GM10266 (cell line): Measurements from ENCODE around the gene TLE2.

Experiments used
- DNase-seq: peaks from one replicate; pipeline ENCODE4 v3.0.0; 2012; ENCODE audit errors: extremely low spot score
- TF ChIP-seq, protein P1 (sequence below): IDR thresholded peaks from 2 replicates; pipeline ENCODE4 v1.5.1; 2012; ENCODE audit warnings: mild to moderate bottlenecking, low read depth; ENCODE audit not compliant: control insufficient read depth, insufficient read depth; ENCODE audit errors: missing control alignments

The TLE2 gene

DNA sequence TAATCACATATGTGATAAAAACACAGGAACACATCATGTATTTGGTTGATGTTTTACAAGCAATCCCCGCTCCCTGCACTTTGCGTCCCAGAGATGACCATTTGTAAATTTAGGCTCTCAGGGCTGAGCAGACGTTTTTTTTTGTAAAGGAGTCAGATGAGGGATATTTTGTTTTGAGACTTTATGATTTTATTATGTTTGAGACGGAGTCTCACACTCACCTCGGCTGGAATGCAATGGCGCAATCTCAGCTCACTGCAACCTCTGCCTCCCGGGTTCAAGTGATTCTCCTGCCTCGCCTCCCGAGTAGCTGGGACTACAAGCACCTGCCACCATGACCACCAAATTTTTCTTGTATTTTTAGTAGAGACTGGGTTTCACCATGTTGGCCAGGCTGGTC, 50.3 kb downstream of the TLE2 start:
- DNase-seq = no peak
- TF ChIP-seq, protein P1, sequence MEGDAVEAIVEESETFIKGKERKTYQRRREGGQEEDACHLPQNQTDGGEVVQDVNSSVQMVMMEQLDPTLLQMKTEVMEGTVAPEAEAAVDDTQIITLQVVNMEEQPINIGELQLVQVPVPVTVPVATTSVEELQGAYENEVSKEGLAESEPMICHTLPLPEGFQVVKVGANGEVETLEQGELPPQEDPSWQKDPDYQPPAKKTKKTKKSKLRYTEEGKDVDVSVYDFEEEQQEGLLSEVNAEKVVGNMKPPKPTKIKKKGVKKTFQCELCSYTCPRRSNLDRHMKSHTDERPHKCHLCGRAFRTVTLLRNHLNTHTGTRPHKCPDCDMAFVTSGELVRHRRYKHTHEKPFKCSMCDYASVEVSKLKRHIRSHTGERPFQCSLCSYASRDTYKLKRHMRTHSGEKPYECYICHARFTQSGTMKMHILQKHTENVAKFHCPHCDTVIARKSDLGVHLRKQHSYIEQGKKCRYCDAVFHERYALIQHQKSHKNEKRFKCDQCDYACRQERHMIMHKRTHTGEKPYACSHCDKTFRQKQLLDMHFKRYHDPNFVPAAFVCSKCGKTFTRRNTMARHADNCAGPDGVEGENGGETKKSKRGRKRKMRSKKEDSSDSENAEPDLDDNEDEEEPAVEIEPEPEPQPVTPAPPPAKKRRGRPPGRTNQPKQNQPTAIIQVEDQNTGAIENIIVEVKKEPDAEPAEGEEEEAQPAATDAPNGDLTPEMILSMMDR = no peak

DNA sequence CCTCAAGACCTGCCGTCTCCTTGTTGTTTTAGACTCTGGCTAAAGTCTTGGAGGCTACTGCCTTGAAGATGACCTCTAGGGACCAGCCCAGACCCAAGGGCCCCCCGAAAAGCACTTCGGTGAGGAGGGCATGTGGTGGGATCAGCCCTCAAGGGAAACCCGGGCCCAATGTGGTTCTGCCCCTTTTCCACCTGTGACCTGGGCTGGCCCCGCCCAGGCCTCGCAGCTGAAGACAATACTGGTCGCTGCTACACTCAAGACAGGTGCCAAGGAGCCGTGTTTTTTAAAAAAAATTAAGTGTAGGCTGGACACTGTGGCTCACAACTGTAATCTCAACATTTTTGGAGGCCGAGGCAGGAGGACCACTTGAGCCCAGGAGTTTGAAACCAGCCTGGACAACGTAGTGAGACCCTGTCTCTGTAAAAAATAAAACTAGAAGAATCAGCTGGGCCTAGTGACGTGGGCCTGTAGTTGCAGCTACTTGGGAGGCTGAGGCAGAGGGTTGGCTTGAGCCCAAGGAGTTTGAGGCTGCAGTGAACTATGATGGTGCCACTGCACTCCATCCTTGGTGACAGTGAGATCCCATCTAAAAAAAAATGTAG, 50.8 kb downstream of the TLE2 start:
- TF ChIP-seq, protein P1 = no peak
- no peak for DNase-seq

DNA sequence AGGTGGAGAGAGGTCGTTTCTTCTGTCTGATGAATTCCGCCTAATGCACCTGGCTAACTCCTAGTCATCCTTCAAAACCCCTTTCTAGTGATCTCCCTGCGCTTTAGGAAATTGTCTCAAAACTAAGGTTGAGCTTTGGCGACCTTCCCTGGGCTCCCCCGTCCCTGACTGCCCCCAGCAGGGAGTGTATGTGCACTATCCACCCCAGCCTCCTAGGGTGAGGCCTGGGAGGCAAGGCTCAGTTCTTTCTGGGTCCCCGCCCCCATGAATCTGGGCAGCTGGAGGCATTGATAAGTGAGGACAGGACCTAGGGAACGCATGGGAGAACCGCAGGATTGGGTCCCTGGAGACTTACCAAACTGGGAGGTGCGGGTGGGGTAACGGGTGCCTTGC, 51.3 kb downstream of the TLE2 start:
- peak; percentile 30 for DNase-seq
- TF ChIP-seq, protein P1 = no peak

DNA sequence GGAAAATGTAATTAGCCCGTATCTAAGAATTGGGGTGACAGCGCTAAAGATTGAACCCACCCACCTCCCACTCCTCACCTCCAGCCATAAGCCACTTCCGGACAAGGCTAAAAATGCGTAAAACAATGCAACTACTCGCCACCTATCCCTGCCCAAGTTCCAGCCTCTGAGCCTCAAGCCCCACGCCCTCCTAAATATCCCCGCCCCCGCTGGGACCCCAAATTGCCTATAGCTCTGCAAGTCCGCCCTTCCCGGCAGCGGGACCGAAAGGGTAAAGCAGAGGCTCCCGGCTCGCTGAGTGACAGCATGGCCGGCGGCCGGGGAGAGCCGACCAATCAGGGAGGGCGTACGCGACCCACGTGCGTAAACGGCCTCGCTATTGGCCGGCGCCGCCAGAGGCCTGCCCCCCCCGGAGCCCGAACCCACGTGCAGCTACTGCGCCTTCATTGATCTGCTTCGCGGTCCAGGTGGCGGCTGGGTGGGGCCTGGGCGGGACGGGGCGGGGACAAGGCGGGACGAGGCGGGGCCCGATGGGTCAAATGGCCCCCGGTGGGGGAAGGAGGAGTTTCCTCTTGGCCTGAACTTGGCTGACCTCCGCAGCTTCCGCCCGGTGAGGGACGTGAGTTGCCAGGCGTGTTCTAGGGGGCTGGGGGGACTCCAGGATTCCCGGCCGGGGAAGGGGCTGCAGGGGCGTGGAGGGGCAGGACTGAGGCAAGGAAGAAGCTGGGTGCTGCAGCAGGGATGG, 51.9 kb downstream of the TLE2 start, which contains the start of gene TLE6:
Gene TLE6, plus strand, starts transcription at position 564 of the 745 bp plus-strand sequence. CDS start 670 bp downstream, outside the sequence.
- DNase-seq = peak; percentile 98
- TF ChIP-seq, protein P1 = no peak

DNA sequence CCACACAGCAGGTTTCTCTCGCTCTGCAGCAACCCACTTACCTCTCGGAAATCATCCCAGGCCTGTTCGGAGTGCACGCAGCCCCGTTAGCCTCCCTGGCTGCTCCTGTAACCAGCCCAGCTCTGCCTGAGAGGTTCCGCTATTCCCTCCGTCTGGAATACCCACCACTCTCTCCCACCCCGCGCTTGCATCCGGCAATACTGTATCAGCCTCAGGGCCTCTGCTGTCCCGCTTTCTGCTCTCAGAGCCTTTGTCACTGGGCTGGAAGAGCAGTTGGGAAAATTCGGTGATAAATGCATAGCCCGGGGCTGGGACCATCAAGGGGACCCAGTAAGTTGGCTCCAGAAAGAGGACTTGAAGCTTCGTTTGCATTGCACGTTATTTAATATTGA, 52.5 kb downstream of the TLE2 start:
- no peak for DNase-seq
- TF ChIP-seq, protein P1 = no peak

DNA sequence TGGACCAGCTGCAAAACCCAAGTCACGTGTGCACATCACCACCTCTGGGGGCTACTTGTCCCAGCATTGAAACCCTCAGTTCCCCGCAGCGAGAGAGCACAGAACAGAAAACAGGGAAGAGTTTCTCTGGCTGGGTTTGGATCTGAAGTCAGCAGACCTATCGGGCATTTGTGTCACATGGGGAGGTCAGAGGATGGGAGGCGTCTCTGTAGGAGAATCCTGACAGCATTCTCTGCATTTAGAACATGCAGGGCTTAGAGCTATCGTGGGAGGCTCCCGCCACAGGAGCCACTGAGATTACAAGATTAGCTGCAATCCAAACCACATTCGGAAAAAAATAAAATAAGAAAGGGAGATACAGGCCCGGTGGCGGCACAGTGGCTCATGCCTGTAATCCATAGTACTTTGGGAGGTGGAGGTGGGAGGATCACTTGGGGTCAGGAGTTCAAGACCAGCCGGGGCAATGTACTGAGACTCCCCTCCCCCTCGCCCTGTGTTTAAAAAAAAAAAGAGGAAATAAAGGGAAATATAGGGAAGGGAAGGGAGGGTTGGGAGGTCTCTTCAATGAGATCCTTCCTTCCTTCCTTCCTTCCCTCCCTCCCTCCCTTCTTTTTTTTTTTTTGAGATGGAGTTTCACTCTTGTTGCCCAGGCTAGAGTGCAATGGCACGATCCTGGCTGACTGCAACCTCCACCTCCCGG, 54.6 kb downstream of the TLE2 start:
- no peak for DNase-seq
- TF ChIP-seq, protein P1 = no peak
